Peyer's patch (tissue), 4 donors: ENCODE measurements around the gene PTPRE. TPM values are rescaled to one million over a fixed set of nuclear protein-coding genes. Genes with fewer than 3 reads are reported as not detected.

Experiments
- DNase-seq, 3 donors: peaks; one replicate each; pipeline ENCODE4 v3.0.0-alpha.2; 2017 to 2019
- H3K27ac ChIP-seq, 4 donors: fragments of 200-600 bp; sonication (generic); one replicate each; pipeline ENCODE4 v1.5.1; 2016 to 2019
- H3K27me3 ChIP-seq, 2 donors: fragments of 200-600 bp; sonication (generic); one replicate each; pipeline ENCODE4 v1.5.1; 2019
- H3K36me3 ChIP-seq, 3 donors: fragments of 200-600 bp; sonication (generic); one replicate each; pipeline ENCODE4 v1.5.1; 2016 to 2019
- H3K4me1 ChIP-seq, 4 donors: fragments of 200-600 bp; sonication (generic); one replicate each; pipeline ENCODE4 v1.5.1; 2016 to 2019
- H3K4me3 ChIP-seq, 4 donors: fragments of 200-600 bp; sonication (generic); 1 replicate in 3 of 4; 2 replicates in 1 of 4; pipeline ENCODE4 v1.5.1; 2016 to 2019; ENCODE audit warnings: mild to moderate bottlenecking in 1 of 4
- H3K9me3 ChIP-seq, 4 donors: fragments of 200-600 bp; sonication (generic); one replicate each; pipeline ENCODE4 v1.5.1; 2016 to 2019; ENCODE audit warnings: mild to moderate bottlenecking in 1 of 4
- POLR2A ChIP-seq, 2 donors: fragments of 450-650 bp; IDR thresholded peaks; one replicate each; pipeline ENCODE4 v1.5.1; 2017; ENCODE audit warnings: antibody characterized with exemption in 2 of 2, mild to moderate bottlenecking in 2 of 2, moderate library complexity in 2 of 2
- total RNA-seq, 4 donors: library from RNA; depleted of rRNA; stranded (reverse); fragments of >200 nt; gene quantifications; one replicate each; pipeline ENCODE4 v1.1.0, GENCODE V29; 2016
- TF ChIP-seq, protein P1 (sequence below), 6 experiments: fragments of 450-650 bp in 4 of 6; fragments of 200-600 bp in 2 of 6; sonication (generic) in 1 of 6; IDR thresholded peaks; one replicate each; pipeline ENCODE4 v1.5.1; 2017 to 2019; ENCODE audit warnings: antibody characterized with exemption in 6 of 6, mild to moderate bottlenecking in 3 of 6, moderate library complexity in 1 of 6

PTPRE gene
- total RNA-seq, 4 donors from 2014 or later = 24.0 to 48.7 (median 35.4) TPM

- H3K4me1 ChIP-seq = peaks cover 3 to 27% (median 23%) of the 10 kb centered on the region in 4 donors
- H3K27ac ChIP-seq = no peak overlapping the region
- no peak overlapping the region for H3K4me3 ChIP-seq
- DNase-seq = peak in 2 of 3 donors; percentile 15 to 45
- H3K9me3 ChIP-seq = no peaks in the 10 kb centered on the region
- H3K36me3 ChIP-seq = peaks cover 0 to 80% (median 0%) of the 10 kb centered on the region in 3 donors
- H3K27me3 ChIP-seq = no peaks in the 10 kb centered on the region
- TF ChIP-seq, protein P1, sequence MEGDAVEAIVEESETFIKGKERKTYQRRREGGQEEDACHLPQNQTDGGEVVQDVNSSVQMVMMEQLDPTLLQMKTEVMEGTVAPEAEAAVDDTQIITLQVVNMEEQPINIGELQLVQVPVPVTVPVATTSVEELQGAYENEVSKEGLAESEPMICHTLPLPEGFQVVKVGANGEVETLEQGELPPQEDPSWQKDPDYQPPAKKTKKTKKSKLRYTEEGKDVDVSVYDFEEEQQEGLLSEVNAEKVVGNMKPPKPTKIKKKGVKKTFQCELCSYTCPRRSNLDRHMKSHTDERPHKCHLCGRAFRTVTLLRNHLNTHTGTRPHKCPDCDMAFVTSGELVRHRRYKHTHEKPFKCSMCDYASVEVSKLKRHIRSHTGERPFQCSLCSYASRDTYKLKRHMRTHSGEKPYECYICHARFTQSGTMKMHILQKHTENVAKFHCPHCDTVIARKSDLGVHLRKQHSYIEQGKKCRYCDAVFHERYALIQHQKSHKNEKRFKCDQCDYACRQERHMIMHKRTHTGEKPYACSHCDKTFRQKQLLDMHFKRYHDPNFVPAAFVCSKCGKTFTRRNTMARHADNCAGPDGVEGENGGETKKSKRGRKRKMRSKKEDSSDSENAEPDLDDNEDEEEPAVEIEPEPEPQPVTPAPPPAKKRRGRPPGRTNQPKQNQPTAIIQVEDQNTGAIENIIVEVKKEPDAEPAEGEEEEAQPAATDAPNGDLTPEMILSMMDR (IDR thresholded peaks at IDR 0.05) = no peak
- no peak for TF ChIP-seq POLR2A (IDR thresholded peaks at IDR 0.05)
These were observed 160.9 kb downstream of the PTPRE start for GRCh38 chr10:128067691-128068397.

DNA sequence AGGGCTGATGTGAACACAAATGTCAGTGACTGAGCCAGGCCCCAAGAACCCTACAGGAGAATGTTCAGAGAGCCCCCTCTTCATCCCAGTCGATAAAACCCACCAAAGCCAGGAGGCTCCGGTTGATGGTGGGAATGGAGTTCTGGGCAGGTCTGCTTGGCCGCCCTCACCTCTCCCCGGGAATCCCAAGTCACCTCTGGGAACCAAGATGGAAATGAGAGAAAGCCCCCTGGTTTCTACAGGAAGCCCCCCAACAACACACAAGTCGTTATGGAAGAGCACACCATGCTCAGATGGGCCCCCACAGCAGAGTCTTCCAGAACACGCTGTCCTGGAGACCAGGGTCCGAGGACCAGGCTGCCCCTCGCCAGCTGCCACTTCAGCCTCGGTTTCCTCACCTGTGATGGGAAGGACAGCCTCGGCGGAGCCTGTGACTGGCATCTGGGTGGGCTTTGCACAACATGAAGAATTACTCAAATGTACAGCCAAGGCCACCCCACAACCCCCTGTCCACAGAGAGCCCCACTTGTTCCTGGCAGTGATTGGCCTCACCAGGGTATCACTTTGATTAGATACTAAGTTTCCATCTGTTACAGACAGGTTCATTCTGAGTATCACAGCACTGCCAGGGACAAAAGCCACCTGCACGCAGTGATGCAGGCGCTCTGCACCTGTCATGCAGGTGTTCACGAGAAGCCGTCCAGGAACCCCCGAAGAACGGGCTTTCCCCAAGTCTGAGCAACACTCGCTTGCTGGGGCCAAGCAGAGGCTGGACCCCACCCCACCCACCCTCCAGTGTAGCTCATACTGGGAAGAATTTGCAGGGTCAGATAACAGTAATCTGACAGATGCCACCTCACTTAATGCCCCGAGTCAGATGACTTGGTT, 161.7 kb downstream of the PTPRE start:
- H3K36me3 ChIP-seq = peaks cover 0 to 88% (median 0%) of the 10 kb centered on the region in 3 donors
- H3K4me1 ChIP-seq = peaks cover 3 to 25% (median 20%) of the 10 kb centered on the region in 4 donors
- H3K9me3 ChIP-seq = no peaks in the 10 kb centered on the region
- no peak overlapping the region for H3K27ac ChIP-seq
- TF ChIP-seq POLR2A (IDR thresholded peaks at IDR 0.05) = no peak
- TF ChIP-seq, protein P1 (IDR thresholded peaks at IDR 0.05) = no peak
- peak in 2 of 3 donors; percentile 15 to 45 for DNase-seq
- no peak overlapping the region for H3K4me3 ChIP-seq
- H3K27me3 ChIP-seq = no peaks in the 10 kb centered on the region

GRCh38 chr10:128069351-128070051, 162.6 kb downstream of the PTPRE start:
- DNase-seq = peak; percentile 62 to 84 (median 84)
- H3K4me1 ChIP-seq = peaks cover 0 to 17% (median 11%) of the 10 kb centered on the region in 4 donors
- no peaks in the 10 kb centered on the region for H3K9me3 ChIP-seq
- H3K27ac ChIP-seq = no peak overlapping the region
- no peak for TF ChIP-seq POLR2A (IDR thresholded peaks at IDR 0.05)
- TF ChIP-seq, protein P1 (IDR thresholded peaks at IDR 0.05) = peak; percentile 73 to 95 (median 87)
- H3K27me3 ChIP-seq = no peaks in the 10 kb centered on the region
- H3K4me3 ChIP-seq = no peak overlapping the region
- H3K36me3 ChIP-seq = peaks cover 0 to 90% (median 0%) of the 10 kb centered on the region in 3 donors

- Histone ChIP-seq H3K4me3 (no peak overlapping the region), H3K27me3 (no peaks in the 10 kb centered on the region), H3K27ac (no peak overlapping the region), H3K9me3 (no peaks in the 10 kb centered on the region), H3K36me3 (peaks cover 0 to 89% (median 0%) of the 10 kb centered on the region in 3 donors), H3K4me1 (peaks cover 0 to 12% (median 7%) of the 10 kb centered on the region in 4 donors)
- peak in 2 of 3 donors; percentile 11 to 45 for DNase-seq
- no peak for TF ChIP-seq POLR2A (IDR thresholded peaks at IDR 0.05)
- TF ChIP-seq, protein P1 (IDR thresholded peaks at IDR 0.05) = no peak
These were observed 163.3 kb downstream of the PTPRE start for GRCh38 chr10:128070161-128070560.

DNA sequence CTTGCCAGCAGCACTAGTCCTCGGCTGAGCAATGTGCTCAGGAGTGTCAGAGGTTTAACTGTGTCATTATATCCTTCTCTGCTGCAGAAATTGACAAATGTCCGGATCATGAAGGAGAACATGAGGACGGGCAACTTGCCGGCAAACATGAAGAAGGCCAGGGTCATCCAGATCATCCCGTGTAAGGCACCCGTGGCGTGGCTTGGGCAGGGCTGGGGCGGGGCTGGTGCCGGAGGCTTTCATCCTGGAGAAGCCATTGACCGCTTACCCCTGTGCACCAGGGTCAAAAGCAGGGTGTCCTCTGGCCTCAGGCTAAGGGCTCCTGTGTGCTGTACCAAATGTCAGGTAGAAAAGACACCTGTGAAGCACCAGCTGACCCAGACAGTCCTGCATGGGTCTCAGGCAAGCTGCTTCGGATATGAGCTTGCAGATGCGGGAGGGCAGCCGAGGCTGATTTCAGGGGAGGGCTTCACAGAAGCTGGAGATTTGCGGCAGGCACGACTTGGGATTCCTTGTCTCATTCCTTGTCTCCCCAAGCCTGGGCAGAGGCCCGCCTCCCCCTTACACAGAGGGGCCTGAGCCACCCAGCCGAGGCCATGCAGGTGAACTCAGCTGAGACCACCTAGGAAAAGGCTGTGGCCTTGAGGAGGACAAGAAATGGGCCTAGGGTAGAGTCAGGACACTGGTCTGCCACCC, 164.0 kb downstream of the PTPRE start:
- Histone ChIP-seq H3K36me3 (peaks cover 0 to 88% (median 0%) of the 10 kb centered on the region in 3 donors), H3K27ac (no peak overlapping the region), H3K9me3 (no peaks in the 10 kb centered on the region), H3K4me3 (no peak overlapping the region), H3K27me3 (no peaks in the 10 kb centered on the region), H3K4me1 (peaks cover 0 to 4% (median 2%) of the 10 kb centered on the region in 4 donors)
- DNase-seq = peak in 2 of 3 donors; percentile 14 to 36
- TF ChIP-seq POLR2A (IDR thresholded peaks at IDR 0.05) = no peak
- TF ChIP-seq, protein P1 (IDR thresholded peaks at IDR 0.05) = no peak
